ENCODE data around the gene PHETA1.

PHETA1 gene

DNA sequence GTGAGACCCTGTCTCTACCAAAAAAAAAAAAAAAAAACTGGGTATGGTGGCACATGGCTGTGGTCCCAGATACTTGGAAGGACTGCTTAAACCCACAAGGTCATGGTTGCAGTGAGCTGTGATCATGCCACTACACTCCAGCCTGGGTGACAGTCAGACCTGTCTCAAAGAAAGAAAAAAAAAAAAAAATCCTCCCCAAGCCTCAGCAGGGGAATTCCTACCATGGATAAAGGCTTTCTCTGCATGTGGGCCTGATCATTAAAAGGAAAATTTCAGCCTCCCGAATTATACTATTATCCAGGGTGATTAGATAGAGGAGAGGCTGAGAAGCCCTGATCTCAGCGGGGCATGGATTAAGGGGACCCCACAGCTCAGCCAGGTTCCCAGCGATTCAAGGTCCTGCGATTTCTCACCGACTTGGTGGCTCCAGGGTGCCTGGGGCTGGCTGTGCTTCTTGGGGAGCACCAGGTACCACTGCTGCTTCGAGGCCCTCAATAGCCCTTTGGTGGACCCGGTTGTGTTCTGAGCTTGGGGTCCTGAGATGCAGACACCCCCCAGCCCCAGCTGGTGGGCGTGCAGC is 42.4 kb upstream of the PHETA1 start:
- Histone ChIP-seq H3K36me3 (ENCODE audit: control insufficient read depth, insufficient read depth, low read length) (no peaks in the 10 kb centered on the region), H3K9me3 (ENCODE audit: control insufficient read depth, low read length) (no peaks in the 10 kb centered on the region), H3K4me3 (ENCODE audit: insufficient read depth, low read depth, low read length, poor library complexity, severe bottlenecking) (no peak overlapping the region), H3K4me1 (ENCODE audit: control insufficient read depth, insufficient read depth, low read length, poor library complexity, severe bottlenecking) (peaks cover 72% of the 10 kb centered on the region), H3K27ac (ENCODE audit: insufficient read depth, low read length, poor library complexity, severe bottlenecking) (peak overlapping the region; percentile 59), H3K27me3 (replicated peaks; ENCODE audit: control insufficient read depth, insufficient read depth, low read length, poor library complexity, severe bottlenecking) (no peaks in the 10 kb centered on the region)
- no peak for DNase-seq

DNA sequence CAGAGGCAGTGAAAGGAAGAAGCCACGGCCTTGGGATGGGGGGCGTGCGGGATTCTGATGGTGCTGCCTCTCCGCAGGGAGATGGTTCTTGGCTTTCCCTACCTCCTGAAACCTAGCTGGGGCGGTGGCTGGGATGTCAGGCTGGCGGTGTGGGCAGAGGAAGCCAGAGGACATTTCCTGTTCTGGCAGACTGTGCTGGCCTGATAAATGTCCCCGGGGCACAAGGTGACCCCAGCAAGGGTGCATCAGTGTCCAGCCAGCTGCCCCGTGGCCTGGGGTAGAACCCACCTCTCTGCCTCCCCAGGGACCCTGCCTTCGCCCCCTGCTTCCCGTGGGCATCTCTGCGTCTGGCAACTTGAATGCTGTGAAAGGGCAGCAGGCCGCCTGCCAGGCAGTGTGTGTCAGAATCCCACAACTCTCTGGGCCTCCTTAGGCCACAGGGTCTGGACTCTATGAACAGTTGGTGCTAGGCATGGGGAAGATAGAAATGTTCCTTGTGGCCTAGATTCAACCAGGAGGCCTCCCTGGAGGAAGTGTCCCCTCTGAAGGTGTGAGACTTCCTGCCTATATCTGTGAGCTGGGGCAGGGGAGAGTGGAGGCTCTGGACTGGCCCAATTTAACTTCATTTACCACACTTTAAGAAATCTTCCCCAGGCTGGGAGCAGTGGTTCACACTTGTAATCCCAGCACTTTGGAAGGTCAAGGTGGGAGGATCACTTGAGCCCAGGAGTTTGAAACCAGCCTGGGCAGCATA is 41.7 kb upstream of the PHETA1 start:
- H3K27ac ChIP-seq (ENCODE audit: insufficient read depth, low read length, poor library complexity, severe bottlenecking): peak overlapping the region; percentile 57
- no peak for DNase-seq

DNA sequence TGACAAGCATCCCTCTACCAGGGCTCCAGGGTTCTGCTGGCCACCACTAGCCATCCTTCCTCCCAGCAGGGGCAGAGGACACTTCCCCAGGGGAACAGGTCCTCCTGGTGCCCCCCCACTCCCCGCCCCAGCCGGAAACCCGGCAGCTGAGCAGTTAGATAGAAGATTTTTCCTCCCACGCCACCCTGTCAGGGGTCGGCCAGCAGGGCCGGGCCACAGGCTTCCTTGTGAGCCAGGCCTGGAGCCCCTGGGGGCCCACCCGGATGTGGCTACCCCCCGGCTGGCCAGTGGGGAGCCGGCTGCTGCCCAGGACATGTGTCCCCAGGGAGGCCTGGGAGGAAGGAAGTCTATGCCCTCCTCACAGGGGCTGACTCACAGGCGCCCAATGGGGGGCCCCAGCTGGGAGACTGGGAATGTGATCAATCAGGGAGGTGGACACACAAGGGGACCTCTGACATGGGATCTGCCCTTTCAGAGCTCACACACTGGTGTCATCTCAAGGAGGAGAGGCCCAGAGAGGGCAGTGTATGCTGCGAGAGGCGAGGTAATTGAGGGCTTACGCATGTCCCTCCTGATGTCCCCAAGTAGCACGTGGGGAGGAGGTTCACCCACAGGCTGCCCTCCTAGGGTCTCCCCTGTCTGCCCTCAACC is 41.0 kb upstream of the PHETA1 start:
- DNase-seq: no peak
- Histone ChIP-seq H3K27me3 (replicated peaks; ENCODE audit: control insufficient read depth, insufficient read depth, low read length, poor library complexity, severe bottlenecking) (no peaks in the 10 kb centered on the region), H3K36me3 (ENCODE audit: control insufficient read depth, insufficient read depth, low read length) (no peaks in the 10 kb centered on the region), H3K27ac (ENCODE audit: insufficient read depth, low read length, poor library complexity, severe bottlenecking) (peak overlapping the region; percentile 57), H3K9me3 (ENCODE audit: control insufficient read depth, low read length) (no peaks in the 10 kb centered on the region), H3K4me3 (ENCODE audit: insufficient read depth, low read depth, low read length, poor library complexity, severe bottlenecking) (peak overlapping the region; percentile 96), H3K4me1 (ENCODE audit: control insufficient read depth, insufficient read depth, low read length, poor library complexity, severe bottlenecking) (peaks cover 76% of the 10 kb centered on the region)

More for the DNA sequence above, 41.7 kb upstream of the PHETA1 start:
- Histone ChIP-seq H3K36me3 (ENCODE audit: control insufficient read depth, insufficient read depth, low read length) (no peaks in the 10 kb centered on the region), H3K4me3 (ENCODE audit: insufficient read depth, low read depth, low read length, poor library complexity, severe bottlenecking) (no peak overlapping the region), H3K27me3 (replicated peaks; ENCODE audit: control insufficient read depth, insufficient read depth, low read length, poor library complexity, severe bottlenecking) (no peaks in the 10 kb centered on the region), H3K9me3 (ENCODE audit: control insufficient read depth, low read length) (no peaks in the 10 kb centered on the region), H3K4me1 (ENCODE audit: control insufficient read depth, insufficient read depth, low read length, poor library complexity, severe bottlenecking) (peaks cover 72% of the 10 kb centered on the region)

DNA sequence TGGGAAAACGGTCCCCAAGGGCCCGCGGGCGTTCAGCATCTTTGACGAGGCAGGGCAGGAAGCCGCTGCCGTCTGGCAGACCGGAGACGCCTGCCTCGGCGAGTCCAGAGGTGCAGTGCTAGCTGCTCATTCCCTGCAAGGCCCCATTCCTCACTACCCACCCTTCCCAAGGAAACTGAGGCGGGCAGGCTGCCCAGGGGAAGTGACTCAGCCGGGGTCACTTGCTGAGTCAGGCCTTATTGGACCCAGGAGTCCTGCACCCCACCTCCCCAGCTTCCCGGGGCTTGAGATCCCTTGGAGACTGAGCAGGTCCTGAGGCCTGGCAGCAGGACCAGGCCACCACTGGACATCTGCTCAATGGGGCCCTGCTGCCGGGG is 40.5 kb upstream of the PHETA1 start:
- no peak for DNase-seq
- Histone ChIP-seq H3K36me3 (ENCODE audit: control insufficient read depth, insufficient read depth, low read length) (no peaks in the 10 kb centered on the region), H3K27me3 (replicated peaks; ENCODE audit: control insufficient read depth, insufficient read depth, low read length, poor library complexity, severe bottlenecking) (no peaks in the 10 kb centered on the region), H3K4me1 (ENCODE audit: control insufficient read depth, insufficient read depth, low read length, poor library complexity, severe bottlenecking) (peaks cover 81% of the 10 kb centered on the region), H3K9me3 (ENCODE audit: control insufficient read depth, low read length) (no peaks in the 10 kb centered on the region), H3K4me3 (ENCODE audit: insufficient read depth, low read depth, low read length, poor library complexity, severe bottlenecking) (peak overlapping the region; percentile 96), H3K27ac (ENCODE audit: insufficient read depth, low read length, poor library complexity, severe bottlenecking) (peak overlapping the region; percentile 57)

DNA sequence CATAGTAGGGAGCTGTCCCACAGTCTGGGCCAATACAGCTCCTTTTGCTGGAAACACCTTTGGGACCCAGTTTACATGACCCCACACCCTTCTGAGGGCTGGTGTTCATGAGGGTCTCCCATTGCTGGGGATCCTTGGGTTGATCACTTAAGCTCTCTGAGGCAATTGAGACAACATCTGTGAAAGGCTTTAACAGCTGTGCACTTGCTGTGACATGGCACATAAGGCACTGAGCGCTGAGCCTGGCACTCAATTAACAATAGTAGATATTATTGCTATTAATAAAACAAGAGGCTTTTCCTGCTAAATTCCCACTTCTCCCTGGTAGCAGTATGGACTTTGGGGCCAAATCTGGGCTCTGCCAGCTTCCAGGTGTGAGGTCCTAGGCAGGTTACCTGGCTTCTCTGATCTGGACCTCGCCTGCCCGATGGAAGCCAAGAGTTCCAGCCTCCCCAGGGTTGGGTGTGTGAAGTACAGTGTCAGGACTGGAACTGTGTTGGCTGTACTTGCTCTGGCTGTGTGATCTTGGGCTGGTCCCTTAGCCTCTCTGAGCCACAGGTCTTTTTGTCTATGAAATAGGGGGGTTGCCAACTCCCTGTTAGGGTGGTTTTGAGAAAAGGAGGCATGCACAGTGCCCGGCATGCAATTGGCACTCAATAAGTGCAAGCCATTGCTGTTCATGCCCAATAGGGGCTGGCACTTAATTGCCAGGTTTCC is 39.9 kb upstream of the PHETA1 start:
- H3K27ac ChIP-seq (ENCODE audit: insufficient read depth, low read length, poor library complexity, severe bottlenecking): peak overlapping the region; percentile 57
- no peaks in the 10 kb centered on the region for H3K9me3 ChIP-seq (ENCODE audit: control insufficient read depth, low read length)
- no peaks in the 10 kb centered on the region for H3K27me3 ChIP-seq (replicated peaks; ENCODE audit: control insufficient read depth, insufficient read depth, low read length, poor library complexity, severe bottlenecking)
- DNase-seq: no peak
- no peaks in the 10 kb centered on the region for H3K36me3 ChIP-seq (ENCODE audit: control insufficient read depth, insufficient read depth, low read length)
- H3K4me3 ChIP-seq (ENCODE audit: insufficient read depth, low read depth, low read length, poor library complexity, severe bottlenecking): peak overlapping the region; percentile 96
- peaks cover 83% of the 10 kb centered on the region for H3K4me1 ChIP-seq (ENCODE audit: control insufficient read depth, insufficient read depth, low read length, poor library complexity, severe bottlenecking)

DNA sequence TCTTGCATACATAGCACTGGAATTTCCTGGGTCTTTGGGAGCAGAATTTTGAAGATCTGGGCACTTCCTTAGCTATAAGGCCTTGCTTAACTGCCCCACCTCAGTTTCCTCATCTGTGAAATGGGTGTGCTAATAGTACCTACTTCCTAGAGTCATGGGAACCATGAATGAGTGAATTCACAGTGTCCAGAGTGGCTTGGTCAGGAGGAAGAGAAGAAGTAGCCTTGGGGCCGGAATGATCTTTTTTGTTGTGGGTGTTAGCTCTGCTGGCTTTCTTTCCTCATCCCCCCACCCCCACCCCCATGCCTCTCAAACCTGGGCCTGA is 39.2 kb upstream of the PHETA1 start:
- Histone ChIP-seq H3K9me3 (ENCODE audit: control insufficient read depth, low read length) (no peaks in the 10 kb centered on the region), H3K4me3 (ENCODE audit: insufficient read depth, low read depth, low read length, poor library complexity, severe bottlenecking) (peak overlapping the region; percentile 96), H3K27ac (ENCODE audit: insufficient read depth, low read length, poor library complexity, severe bottlenecking) (peak overlapping the region; percentile 97), H3K27me3 (replicated peaks; ENCODE audit: control insufficient read depth, insufficient read depth, low read length, poor library complexity, severe bottlenecking) (no peaks in the 10 kb centered on the region), H3K36me3 (ENCODE audit: control insufficient read depth, insufficient read depth, low read length) (no peaks in the 10 kb centered on the region), H3K4me1 (ENCODE audit: control insufficient read depth, insufficient read depth, low read length, poor library complexity, severe bottlenecking) (peaks cover 83% of the 10 kb centered on the region)
- no peak for DNase-seq

DNA sequence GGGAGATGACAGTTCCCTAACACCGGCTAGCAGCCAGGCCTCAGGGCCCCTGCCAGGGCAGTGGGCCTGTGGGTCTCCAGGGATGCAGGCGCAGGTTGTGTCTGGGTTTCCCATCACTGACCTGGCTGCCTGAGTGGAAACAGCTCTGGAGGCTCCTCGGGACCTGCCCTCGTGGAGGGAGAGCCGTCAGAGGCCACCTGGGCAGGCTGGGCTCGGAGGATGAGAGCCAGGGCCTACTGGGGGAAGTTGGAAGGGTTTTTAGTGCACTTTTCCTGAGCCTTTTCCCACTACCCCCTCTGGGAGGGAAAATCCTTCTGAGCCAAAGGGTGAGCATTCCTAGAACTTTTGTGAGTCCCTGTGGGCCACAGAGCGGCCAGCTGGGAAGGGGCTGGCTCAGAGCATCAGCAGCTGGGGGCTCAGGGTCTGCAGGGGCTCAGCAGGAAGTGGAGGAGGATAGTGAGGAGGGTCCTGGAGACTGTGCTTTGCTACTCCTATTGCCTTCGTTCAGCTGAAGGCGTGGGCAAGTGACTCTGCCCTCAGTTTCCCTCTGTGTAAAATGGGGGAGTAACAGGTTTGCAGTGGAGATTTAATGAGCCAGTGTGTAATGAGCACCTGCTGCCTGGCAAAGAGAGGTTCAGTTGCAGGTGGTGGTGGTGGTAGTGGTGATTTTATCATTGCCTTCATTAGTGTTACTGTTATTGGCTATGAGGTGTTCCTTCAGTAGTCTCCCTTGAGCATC is 38.7 kb upstream of the PHETA1 start:
- Histone ChIP-seq H3K36me3 (ENCODE audit: control insufficient read depth, insufficient read depth, low read length) (no peaks in the 10 kb centered on the region), H3K9me3 (ENCODE audit: control insufficient read depth, low read length) (no peaks in the 10 kb centered on the region), H3K4me3 (ENCODE audit: insufficient read depth, low read depth, low read length, poor library complexity, severe bottlenecking) (peak overlapping the region; percentile 96), H3K27me3 (replicated peaks; ENCODE audit: control insufficient read depth, insufficient read depth, low read length, poor library complexity, severe bottlenecking) (no peaks in the 10 kb centered on the region), H3K27ac (ENCODE audit: insufficient read depth, low read length, poor library complexity, severe bottlenecking) (peak overlapping the region; percentile 97), H3K4me1 (ENCODE audit: control insufficient read depth, insufficient read depth, low read length, poor library complexity, severe bottlenecking) (peaks cover 82% of the 10 kb centered on the region)
- DNase-seq: no peak

DNA sequence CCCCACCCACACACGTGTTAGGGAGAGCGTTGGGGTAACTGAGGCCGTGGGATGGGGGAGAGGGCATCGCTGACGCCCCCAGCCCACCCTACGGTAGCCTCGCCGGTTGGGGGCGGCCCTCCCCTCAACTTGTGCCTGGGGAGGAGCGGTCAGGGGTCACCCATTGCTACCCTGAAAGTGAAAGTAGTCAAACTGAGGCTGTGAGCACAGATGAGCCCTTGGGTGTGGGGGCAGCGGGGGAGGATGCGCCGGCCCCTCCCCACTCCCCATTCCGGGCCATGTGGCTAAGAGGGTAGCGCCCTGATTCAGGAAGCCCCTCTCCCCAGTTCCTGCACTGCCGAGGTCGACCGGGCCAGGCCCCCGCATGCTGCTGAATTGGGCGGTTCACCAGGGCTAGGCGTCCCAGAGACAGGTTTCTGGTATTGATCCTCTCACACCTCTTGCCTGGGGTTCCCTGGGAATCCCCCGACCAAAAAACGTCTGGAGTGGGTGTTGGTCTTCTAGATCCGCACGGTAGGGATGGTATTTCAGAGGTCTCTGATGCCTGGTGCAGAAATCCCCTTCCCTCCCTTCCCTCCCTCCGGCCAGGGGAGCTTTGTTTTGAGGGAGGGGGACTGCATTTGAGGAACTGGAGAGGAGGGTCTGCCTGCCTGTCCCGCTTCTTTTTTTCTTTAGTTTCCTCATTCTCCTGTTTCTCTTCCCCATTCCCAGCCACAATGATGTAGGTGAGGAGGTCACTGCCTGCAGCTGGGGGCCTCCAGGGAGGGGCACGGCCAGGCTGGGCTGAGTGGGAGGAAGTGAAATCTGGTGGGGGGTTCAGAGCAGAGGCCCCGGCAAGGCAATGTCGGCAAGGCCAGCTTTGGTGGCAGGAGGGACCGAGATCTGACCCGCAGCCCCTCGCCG is 37.8 kb upstream of the PHETA1 start:
- DNase-seq: peak; percentile 56 to 63 (median 57)
- H3K4me1 ChIP-seq (ENCODE audit: control insufficient read depth, insufficient read depth, low read length, poor library complexity, severe bottlenecking): peaks cover 74% of the 10 kb centered on the region

More for the DNA sequence above, 37.8 kb upstream of the PHETA1 start:
- Histone ChIP-seq H3K4me3 (ENCODE audit: insufficient read depth, low read depth, low read length, poor library complexity, severe bottlenecking) (peak overlapping the region; percentile 96), H3K27ac (ENCODE audit: insufficient read depth, low read length, poor library complexity, severe bottlenecking) (peak overlapping the region; percentile 97), H3K27me3 (replicated peaks; ENCODE audit: control insufficient read depth, insufficient read depth, low read length, poor library complexity, severe bottlenecking) (no peaks in the 10 kb centered on the region), H3K9me3 (ENCODE audit: control insufficient read depth, low read length) (no peaks in the 10 kb centered on the region), H3K36me3 (ENCODE audit: control insufficient read depth, insufficient read depth, low read length) (no peaks in the 10 kb centered on the region)

Data from effector memory CD4-positive, alpha-beta T cell (primary cell).